Measurements from ENCODE around the gene LY6G5C. TPM values are rescaled to one million over a fixed set of nuclear protein-coding genes. Genes with fewer than 3 reads are reported as not detected.
A peak's percentile ranks its signal among the peaks of the same experiment; 100 is the strongest.

Gene LY6G5C
- total and polyA plus RNA-seq, 2 of the 13 experiments (the other 11 are each of a cell fraction or from before 2014, with no cell fraction given): 0.33 to 0.55 TPM

DNA sequence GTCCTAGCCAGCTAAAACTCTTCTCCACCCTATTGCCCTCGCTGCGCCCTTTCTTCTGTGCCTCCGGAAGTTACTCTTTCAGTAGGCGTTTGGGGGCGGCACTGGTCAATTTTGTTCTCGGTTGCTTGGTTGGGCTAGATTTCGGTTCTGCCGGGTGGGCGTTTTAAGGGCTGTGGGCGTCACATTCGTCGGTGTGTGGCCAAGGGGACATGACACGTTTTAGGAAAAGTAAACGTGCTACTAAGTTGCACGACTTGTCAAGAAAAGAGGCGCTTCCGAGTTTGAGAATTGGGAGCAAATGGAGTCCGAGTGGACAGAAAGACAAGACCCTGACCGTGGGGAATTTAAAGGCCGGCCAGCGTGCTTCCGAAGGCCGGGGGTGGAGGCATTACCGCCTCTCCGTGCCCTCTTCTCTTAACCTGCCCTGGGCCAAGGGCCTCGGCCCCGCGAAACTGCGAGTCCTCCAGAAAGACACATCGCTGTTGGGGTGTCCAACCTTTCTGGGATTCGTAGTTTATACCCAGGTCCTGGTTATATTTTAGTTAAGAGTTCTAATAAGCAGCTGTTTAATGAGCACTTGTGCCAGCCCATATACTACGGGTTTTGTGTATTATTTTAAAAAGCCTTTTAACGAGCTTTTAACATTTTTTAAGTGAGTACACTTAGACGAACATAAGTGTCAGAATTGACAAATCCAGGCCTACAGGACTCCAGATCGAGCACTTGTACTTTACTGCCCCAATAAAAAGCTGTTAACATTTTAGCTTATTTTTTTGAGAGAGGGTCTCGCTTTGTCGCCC is 27.7 kb downstream of the LY6G5C start (continued):
- TF ChIP-seq, protein P1, sequence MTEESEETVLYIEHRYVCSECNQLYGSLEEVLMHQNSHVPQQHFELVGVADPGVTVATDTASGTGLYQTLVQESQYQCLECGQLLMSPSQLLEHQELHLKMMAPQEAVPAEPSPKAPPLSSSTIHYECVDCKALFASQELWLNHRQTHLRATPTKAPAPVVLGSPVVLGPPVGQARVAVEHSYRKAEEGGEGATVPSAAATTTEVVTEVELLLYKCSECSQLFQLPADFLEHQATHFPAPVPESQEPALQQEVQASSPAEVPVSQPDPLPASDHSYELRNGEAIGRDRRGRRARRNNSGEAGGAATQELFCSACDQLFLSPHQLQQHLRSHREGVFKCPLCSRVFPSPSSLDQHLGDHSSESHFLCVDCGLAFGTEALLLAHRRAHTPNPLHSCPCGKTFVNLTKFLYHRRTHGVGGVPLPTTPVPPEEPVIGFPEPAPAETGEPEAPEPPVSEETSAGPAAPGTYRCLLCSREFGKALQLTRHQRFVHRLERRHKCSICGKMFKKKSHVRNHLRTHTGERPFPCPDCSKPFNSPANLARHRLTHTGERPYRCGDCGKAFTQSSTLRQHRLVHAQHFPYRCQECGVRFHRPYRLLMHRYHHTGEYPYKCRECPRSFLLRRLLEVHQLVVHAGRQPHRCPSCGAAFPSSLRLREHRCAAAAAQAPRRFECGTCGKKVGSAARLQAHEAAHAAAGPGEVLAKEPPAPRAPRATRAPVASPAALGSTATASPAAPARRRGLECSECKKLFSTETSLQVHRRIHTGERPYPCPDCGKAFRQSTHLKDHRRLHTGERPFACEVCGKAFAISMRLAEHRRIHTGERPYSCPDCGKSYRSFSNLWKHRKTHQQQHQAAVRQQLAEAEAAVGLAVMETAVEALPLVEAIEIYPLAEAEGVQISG (CRISPR knock-in tag; IDR thresholded peaks at IDR 0.05): 0 out of 2 replicates have a peak, but pooled peaks have one; percentile 12
- no peak for TF ChIP-seq RBAK (CRISPR knock-in tag; IDR thresholded peaks at IDR 0.05)
- TF ChIP-seq ZNF34 (CRISPR knock-in tag; IDR thresholded peaks at IDR 0.05; ENCODE audit: borderline replicate concordance): no peak
- TF ChIP-seq RFXAP (CRISPR knock-in tag; IDR thresholded peaks at IDR 0.05; ENCODE audit: borderline replicate concordance): no peak; the same call in 1 of the 2 replicates
- TF ChIP-seq ZNF274 (CRISPR knock-in tag; IDR thresholded peaks at IDR 0.05): no peak
- no peak for TF ChIP-seq ZBTB33 (CRISPR knock-in tag; IDR thresholded peaks at IDR 0.05)
- no peak for TF ChIP-seq YEATS4 (CRISPR knock-in tag; IDR thresholded peaks at IDR 0.05; ENCODE audit: borderline replicate concordance)
- no peak for TF ChIP-seq TRIM24 (CRISPR knock-in tag; IDR thresholded peaks at IDR 0.05)
- no peak; the same call in 1 of the 2 replicates for TF ChIP-seq ZNF350 (CRISPR knock-in tag; IDR thresholded peaks at IDR 0.05; ENCODE audit: borderline replicate concordance, low read depth)
- TF ChIP-seq U2AF1 (optimal IDR thresholded peaks at IDR 0.05; ENCODE audit: low read depth, low read length): no peak
- TF ChIP-seq ZNF776 (CRISPR knock-in tag; IDR thresholded peaks at IDR 0.05): no peak
- no peak for TF ChIP-seq ARNT2 (CRISPR knock-in tag; IDR thresholded peaks at IDR 0.05; ENCODE audit: low read depth)
- TF ChIP-seq CCAR2 (optimal IDR thresholded peaks at IDR 0.05; ENCODE audit: low read depth, low read length): no peak
- no peak; the same call in 1 of the 2 replicates for TF ChIP-seq MAZ (IDR thresholded peaks at IDR 0.05; ENCODE audit: borderline replicate concordance, low read depth, low read length)
- TF ChIP-seq MAZ (CRISPR knock-in tag; IDR thresholded peaks at IDR 0.05; ENCODE audit: low read depth): no peak
- no peak for TF ChIP-seq YY1 (IDR thresholded peaks at IDR 0.05; ENCODE audit: insufficient read depth, insufficient replicate concordance, low read depth, low read length)
- TF ChIP-seq, protein P2, sequence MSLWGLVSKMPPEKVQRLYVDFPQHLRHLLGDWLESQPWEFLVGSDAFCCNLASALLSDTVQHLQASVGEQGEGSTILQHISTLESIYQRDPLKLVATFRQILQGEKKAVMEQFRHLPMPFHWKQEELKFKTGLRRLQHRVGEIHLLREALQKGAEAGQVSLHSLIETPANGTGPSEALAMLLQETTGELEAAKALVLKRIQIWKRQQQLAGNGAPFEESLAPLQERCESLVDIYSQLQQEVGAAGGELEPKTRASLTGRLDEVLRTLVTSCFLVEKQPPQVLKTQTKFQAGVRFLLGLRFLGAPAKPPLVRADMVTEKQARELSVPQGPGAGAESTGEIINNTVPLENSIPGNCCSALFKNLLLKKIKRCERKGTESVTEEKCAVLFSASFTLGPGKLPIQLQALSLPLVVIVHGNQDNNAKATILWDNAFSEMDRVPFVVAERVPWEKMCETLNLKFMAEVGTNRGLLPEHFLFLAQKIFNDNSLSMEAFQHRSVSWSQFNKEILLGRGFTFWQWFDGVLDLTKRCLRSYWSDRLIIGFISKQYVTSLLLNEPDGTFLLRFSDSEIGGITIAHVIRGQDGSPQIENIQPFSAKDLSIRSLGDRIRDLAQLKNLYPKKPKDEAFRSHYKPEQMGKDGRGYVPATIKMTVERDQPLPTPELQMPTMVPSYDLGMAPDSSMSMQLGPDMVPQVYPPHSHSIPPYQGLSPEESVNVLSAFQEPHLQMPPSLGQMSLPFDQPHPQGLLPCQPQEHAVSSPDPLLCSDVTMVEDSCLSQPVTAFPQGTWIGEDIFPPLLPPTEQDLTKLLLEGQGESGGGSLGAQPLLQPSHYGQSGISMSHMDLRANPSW (CRISPR knock-in tag; IDR thresholded peaks at IDR 0.05; ENCODE audit: borderline replicate concordance): no peak
- TF ChIP-seq MAFF (IDR thresholded peaks at IDR 0.05; ENCODE audit: low read depth, low read length): peak; percentile 26; the same call in 1 of the 2 replicates
- TF ChIP-seq ZNF160 (CRISPR knock-in tag; IDR thresholded peaks at IDR 0.05): no peak; the same call in 1 of the 2 replicates
- 0 out of 2 replicates have a peak, but pooled peaks have one; percentile 7 for TF ChIP-seq TGIF2 (CRISPR knock-in tag; IDR thresholded peaks at IDR 0.05)
- no peak for TF ChIP-seq ZNF616 (CRISPR knock-in tag; IDR thresholded peaks at IDR 0.05; ENCODE audit: low read depth)
- 0 out of 2 replicates have a peak, but pooled peaks have one; percentile 10 for TF ChIP-seq ELF3 (CRISPR knock-in tag; IDR thresholded peaks at IDR 0.05)
